ENCODE data around the gene RAPGEF4. TPM values are rescaled to one million over a fixed set of nuclear protein-coding genes. Genes with fewer than 3 reads are reported as not detected.

Gene RAPGEF4
- total RNA-seq, 6 donors from 2014 or later = 8.3 to 35.2 (median 17.4) TPM

DNA sequence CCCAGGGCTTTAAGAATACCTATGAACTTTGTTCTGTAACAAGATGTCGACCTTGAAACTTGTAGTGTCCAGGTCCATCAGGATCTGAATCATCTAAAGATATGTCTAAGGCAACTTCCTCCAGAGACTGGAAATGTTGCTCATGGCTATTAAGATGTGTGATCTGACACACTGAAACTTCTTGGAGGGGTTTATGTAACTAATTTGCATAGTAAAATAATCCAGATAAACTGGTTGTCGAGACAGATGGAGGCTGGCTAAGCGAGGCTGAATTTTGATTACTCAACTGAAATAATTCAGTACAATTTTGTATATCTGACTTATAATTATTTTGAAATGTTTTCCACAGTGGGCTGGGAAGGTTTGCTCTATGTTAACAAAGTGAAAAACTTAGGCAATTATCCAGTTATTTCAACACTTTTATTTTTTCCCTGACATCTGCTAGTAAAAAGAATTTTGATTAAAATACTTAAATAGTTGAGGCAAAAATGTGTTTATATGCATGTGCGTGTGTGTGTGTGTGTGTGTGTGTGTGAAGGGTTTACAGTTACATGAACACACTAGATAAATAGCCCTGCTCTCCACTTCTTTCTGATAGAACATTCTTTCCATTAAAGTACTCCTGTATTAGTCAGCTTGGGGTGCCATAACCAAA lies 328.6 kb downstream of the RAPGEF4 start:
- Histone ChIP-seq H3K27me3 (no peaks in the 10 kb centered on the region), H3K36me3 (no peaks in the 10 kb centered on the region), H3K4me3 (no peak overlapping the region), H3K27ac (no peak overlapping the region), H3K4me1 (peaks cover 0 to 4% (median 1%) of the 10 kb centered on the region in 4 donors), H3K9me3 (no peaks in the 10 kb centered on the region)
- 61 to 77% methylated on average over 4 of the region's 4 CpGs for WGBS, 2 donors
- ATAC-seq (ENCODE audit: low FRiP score in 2 of 2) (no peak), DNase-seq (no peak)
- TF ChIP-seq POLR2AphosphoS5 (IDR thresholded peaks at IDR 0.05) (no peak), CTCF (IDR thresholded peaks at IDR 0.05) (no peak), POLR2A (IDR thresholded peaks at IDR 0.05) (no peak), EP300 (IDR thresholded peaks at IDR 0.05) (no peak)

DNA sequence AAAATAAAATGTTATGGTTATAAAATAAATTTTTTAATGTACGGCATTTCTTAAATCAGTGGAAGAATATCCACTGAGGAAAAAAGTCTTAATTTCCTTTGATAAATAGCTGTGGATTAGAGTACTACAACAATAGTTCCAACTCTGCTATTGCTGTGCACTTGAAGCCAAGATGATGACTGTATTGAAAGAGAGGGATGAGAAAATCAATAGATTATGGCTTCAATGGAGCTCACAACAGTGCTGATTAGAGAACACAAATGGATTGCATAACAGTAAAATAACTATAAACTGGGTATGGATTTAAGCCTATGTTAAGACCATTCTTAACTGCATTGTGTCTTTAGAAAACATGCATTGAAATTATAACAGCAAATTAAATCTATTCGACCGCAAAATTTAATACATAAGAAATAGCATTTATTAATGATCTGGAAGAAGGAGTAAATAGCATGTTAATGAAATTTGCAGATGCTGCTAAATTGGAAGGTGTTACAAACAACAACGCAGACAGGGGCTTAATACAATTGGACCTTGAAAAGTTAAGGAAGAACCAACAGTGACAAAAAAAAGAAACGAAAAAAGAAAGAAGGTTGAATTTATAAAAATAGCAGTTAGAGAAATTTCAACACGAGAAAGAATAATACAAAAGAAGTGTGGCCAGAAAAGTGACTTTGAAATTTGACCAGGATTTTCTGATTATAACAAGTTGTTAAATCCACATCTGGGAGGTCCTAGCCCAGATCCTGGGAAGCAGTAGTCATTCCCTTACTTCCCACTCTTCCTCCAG lies 331.4 kb downstream of the RAPGEF4 start:
- Histone ChIP-seq H3K4me3 (no peak overlapping the region), H3K9me3 (no peaks in the 10 kb centered on the region), H3K4me1 (peaks cover 0 to 3% (median 0%) of the 10 kb centered on the region in 4 donors), H3K27me3 (no peaks in the 10 kb centered on the region), H3K27ac (no peak overlapping the region), H3K36me3 (no peaks in the 10 kb centered on the region)
- 87 to 89% methylated on average over 6 of the region's 6 CpGs for WGBS, 2 donors
- DNase-seq (no peak), ATAC-seq (ENCODE audit: low FRiP score in 2 of 2) (no peak)
- no peak for TF ChIP-seq CTCF (IDR thresholded peaks at IDR 0.05)
- no peak for TF ChIP-seq EP300 (IDR thresholded peaks at IDR 0.05)
- no peak for TF ChIP-seq POLR2AphosphoS5 (IDR thresholded peaks at IDR 0.05)
- no peak for TF ChIP-seq POLR2A (IDR thresholded peaks at IDR 0.05)

DNA sequence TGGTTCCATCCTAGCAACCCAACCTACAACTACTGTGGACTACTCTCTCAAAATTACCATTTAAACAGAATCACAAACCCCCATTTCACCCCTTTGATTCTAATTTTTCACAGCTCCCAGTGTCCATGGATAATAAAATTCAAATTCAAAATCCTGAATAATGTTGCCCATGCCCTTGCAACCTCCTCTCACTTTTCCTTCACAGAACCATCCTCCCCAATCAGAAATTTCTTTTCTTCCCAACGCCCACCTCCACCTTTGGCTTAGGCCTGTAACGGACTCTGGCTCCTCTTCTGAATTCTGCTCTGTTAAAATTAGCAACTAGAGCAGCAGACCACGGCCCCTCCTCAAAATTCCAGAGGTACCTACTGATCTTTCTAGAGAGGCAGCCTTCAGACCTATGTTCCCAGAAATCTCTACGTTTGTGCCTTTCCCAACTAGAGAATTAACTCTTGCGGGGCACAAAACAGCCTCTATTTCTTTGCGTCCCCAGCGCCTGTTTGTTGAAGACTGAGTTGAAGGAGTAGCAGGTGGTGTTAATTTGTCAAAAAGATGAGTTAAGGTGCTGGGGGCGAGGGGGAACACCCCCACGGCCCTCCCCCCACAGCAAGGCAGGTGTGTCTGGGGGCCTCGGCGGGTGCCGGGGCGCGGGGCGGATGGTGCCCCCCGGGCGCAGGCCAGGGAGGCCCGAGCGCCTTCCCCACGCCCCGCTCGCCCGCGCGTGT lies 339.6 kb downstream of the RAPGEF4 start:
- H3K27ac ChIP-seq = peak overlapping the region; percentile 88 to 97 (median 94)
- no peaks in the 10 kb centered on the region for H3K27me3 ChIP-seq
- WGBS, 2 donors = 14 to 23% methylated on average over 12 to 17 of the region's 25 CpGs
- ATAC-seq (ENCODE audit: low FRiP score in 2 of 2) (no peak), DNase-seq (no peak)
- no peaks in the 10 kb centered on the region for H3K36me3 ChIP-seq
- H3K9me3 ChIP-seq = no peaks in the 10 kb centered on the region
- H3K4me1 ChIP-seq = peaks cover 9 to 41% (median 15%) of the 10 kb centered on the region in 4 donors
- TF ChIP-seq EP300 (IDR thresholded peaks at IDR 0.05) = no peak
- TF ChIP-seq POLR2AphosphoS5 (IDR thresholded peaks at IDR 0.05) = no peak
- TF ChIP-seq CTCF (IDR thresholded peaks at IDR 0.05) = no peak
- TF ChIP-seq POLR2A (IDR thresholded peaks at IDR 0.05) = no peak
- peak overlapping the region; percentile 53 to 82 (median 74) for H3K4me3 ChIP-seq

DNA sequence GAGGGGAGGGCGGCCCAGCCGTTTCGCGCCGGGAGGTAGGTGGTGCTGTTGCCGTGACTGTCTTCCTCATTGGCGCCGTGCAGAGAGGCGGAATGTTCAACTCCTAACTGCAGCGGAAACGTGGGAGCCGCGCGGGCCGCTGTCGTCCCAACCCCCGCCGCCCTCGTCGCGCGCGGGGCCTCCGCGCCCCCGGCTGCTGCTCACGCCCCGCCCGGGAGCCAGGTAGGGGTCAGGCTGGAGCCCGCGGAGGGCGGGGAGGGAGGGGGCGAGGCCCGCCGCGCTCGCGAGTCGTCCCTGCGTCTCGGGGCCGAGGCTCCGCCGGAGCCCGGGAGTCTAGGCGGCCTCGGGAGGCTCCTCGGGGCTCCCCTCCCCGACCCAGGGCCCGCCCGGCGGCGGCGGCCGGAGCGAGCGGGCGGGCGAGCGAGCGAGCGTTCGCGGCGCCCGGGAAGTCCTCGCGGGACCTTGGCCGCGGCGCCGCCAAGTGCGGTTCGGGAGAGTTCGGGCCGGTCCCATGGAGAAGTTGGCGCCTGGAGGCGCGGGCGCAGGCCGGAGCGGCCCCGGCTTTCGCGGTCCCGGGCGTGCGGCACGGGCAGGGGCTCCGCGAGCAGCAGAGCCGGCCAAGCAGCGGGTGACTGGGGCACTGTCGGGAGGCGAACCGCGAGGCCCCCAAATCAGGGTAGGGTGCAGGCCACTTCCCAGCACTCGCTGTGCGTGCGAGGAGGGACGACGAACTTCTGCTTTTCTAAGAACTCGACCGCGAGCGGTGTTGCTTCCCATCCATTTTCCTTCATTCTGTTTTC lies 340.3 kb downstream of the RAPGEF4 start, which contains the start of gene MAP3K20:
TSS of gene MAP3K20 (plus strand) at position 66 of the 800 bp plus-strand sequence. CDS start 15,186 bp downstream, outside the sequence.
- DNase-seq (peak; percentile 82 to 94), ATAC-seq (ENCODE audit: low FRiP score in 2 of 2) (peak; percentile 88 to 90)
- Histone ChIP-seq H3K9me3 (no peaks in the 10 kb centered on the region), H3K27me3 (no peaks in the 10 kb centered on the region), H3K4me3 (peak within 1 kb of the TSS; percentile 53 to 82 (median 74)), H3K27ac (peak within 1 kb of the TSS; percentile 88 to 97 (median 94)), H3K4me1 (peaks cover 9 to 44% (median 15%) of the 10 kb centered on the region in 4 donors), H3K36me3 (no peaks in the 10 kb centered on the region)
- TF ChIP-seq CTCF (IDR thresholded peaks at IDR 0.05) (peak in 5 of 6 experiments; percentile 40 to 71 (median 48)), POLR2A (IDR thresholded peaks at IDR 0.05) (peak in 3 of 4 donors; percentile 29 to 76 (median 51)), EP300 (IDR thresholded peaks at IDR 0.05) (no peak), POLR2AphosphoS5 (IDR thresholded peaks at IDR 0.05) (peak; percentile 74 to 83)
- WGBS, 2 donors = 0% methylated on average over 10 to 27 of the region's 106 CpGs
